ENCODE measurements around the gene TAS2R39.

- TF ChIP-seq CTCF (IDR thresholded peaks at IDR 0.05; ENCODE audit: low read length) (no peak), EZH2 (IDR thresholded peaks at IDR 0.05; ENCODE audit: borderline replicate concordance, low read length) (no peak)
These were observed 34.6 kb downstream of the TAS2R39 start for GRCh38 chr7:143217806-143218205.

Data from OCI-LY1 (cell line).